Measurements from ENCODE around the gene SPEN. TPM values are rescaled to one million over a fixed set of nuclear protein-coding genes. Genes with fewer than 3 reads are reported as not detected.

The SPEN gene
- total RNA-seq, 1 donor from 2014 or later = 123 TPM

GRCh38 chr1:15856888-15857287 is 9.4 kb downstream of the SPEN start:
- H3K27ac Mint-ChIP-seq = no peak overlapping the region
- intact Hi-C loops (cut with micrococcal nuclease) = no loop called here
- no peaks in the 10 kb centered on the region for H3K9me3 Mint-ChIP-seq
- ATAC-seq (ENCODE audit: low read depth) (no peak), DNase-seq (no peak)
- H3K4me3 Mint-ChIP-seq = no peak overlapping the region
- no peaks in the 10 kb centered on the region for H3K27me3 Mint-ChIP-seq
- H3K36me3 Mint-ChIP-seq (ENCODE audit: low read depth) = peaks cover 7% of the 10 kb centered on the region
- ChIA-PET POLR2A (interaction anchor here (0.6 to 1.5 kb wide), 2 partner anchors 10 to 34 kb away, joined by 3 to 5 read pairs; no protein-coding TSS in a partner anchor), CTCF (no interaction called here)
- H3K4me1 Mint-ChIP-seq = peaks cover 45% of the 10 kb centered on the region
- no peak for TF ChIP-seq CTCF (IDR thresholded peaks at IDR 0.05)

GRCh38 chr1:15858069-15858670 is 10.7 kb downstream of the SPEN start:
- no peaks in the 10 kb centered on the region for H3K9me3 Mint-ChIP-seq
- peaks cover 9% of the 10 kb centered on the region for H3K36me3 Mint-ChIP-seq (ENCODE audit: low read depth)
- ATAC-seq (ENCODE audit: low read depth) (no peak), DNase-seq (no peak)
- intact Hi-C loops (cut with micrococcal nuclease) = no loop called here
- no peak overlapping the region for H3K4me3 Mint-ChIP-seq
- ChIA-PET POLR2A (interaction anchor here (0.6 to 2.9 kb wide), 5 partner anchors 8 to 27 kb away, joined by 3 to 12 read pairs (median 6); partner anchors contain the start of gene SPEN), CTCF (interaction anchor here (0.7 kb wide), 1 partner anchor 9 kb away, joined by 3 read pairs; no protein-coding TSS in a partner anchor)
- TF ChIP-seq CTCF (IDR thresholded peaks at IDR 0.05) = no peak
- peaks cover 43% of the 10 kb centered on the region for H3K4me1 Mint-ChIP-seq
- H3K27me3 Mint-ChIP-seq = no peaks in the 10 kb centered on the region
- peak overlapping the region; percentile 20 for H3K27ac Mint-ChIP-seq

GRCh38 chr1:15858672-15859372 is 11.3 kb downstream of the SPEN start:
- peaks cover 48% of the 10 kb centered on the region for H3K4me1 Mint-ChIP-seq

GRCh38 chr1:15863156-15863901 is 15.8 kb downstream of the SPEN start:
- DNase-seq = no peak
- ChIA-PET CTCF (no interaction called here), POLR2A (no interaction called here)
- peaks cover 43% of the 10 kb centered on the region for H3K4me1 Mint-ChIP-seq
- intact Hi-C loops (cut with micrococcal nuclease) = loop anchor here (2.0 kb wide), 1 partner anchor 15 kb away; no protein-coding TSS in a partner anchor
- TF ChIP-seq CTCF (IDR thresholded peaks at IDR 0.05) = no peak
- no peaks in the 10 kb centered on the region for H3K27me3 Mint-ChIP-seq
- no peak overlapping the region for H3K27ac Mint-ChIP-seq
- no peaks in the 10 kb centered on the region for H3K9me3 Mint-ChIP-seq
- no peak overlapping the region for H3K4me3 Mint-ChIP-seq
- no peak for ATAC-seq (ENCODE audit: low read depth)
- H3K36me3 Mint-ChIP-seq (ENCODE audit: low read depth) = peaks cover 3% of the 10 kb centered on the region

More at GRCh38 chr1:15858672-15859372, 11.3 kb downstream of the SPEN start:
- H3K9me3 Mint-ChIP-seq = no peaks in the 10 kb centered on the region
- CTCF ChIA-PET = interaction anchor here (1.0 kb wide), 1 partner anchor 22 kb away, joined by 3 read pairs; no protein-coding TSS in a partner anchor
- POLR2A ChIA-PET = interaction anchor here (0.6 to 2.9 kb wide), 4 partner anchors 10 to 27 kb away, joined by 3 to 12 read pairs (median 6); partner anchors contain the start of gene SPEN
- peaks cover 10% of the 10 kb centered on the region for H3K36me3 Mint-ChIP-seq (ENCODE audit: low read depth)
- no peak overlapping the region for H3K27ac Mint-ChIP-seq
- H3K4me3 Mint-ChIP-seq = no peak overlapping the region
- no peak for TF ChIP-seq CTCF (IDR thresholded peaks at IDR 0.05)
- DNase-seq (no peak), ATAC-seq (ENCODE audit: low read depth) (no peak)
- intact Hi-C loops (cut with micrococcal nuclease) = no loop called here
- no peaks in the 10 kb centered on the region for H3K27me3 Mint-ChIP-seq
